WERI-Rb-1 (cell line): ENCODE measurements around the gene IRAK2.

ENCODE experiments used
- DNase-seq: peaks from one replicate; pipeline ENCODE4 v3.0.0-alpha.2; 2020
- H3K27ac ChIP-seq: fragments of 250-450 bp; sonication (Bioruptor Pico); 2 replicates; pipeline ENCODE4 v1.5.1; 2020; ENCODE audit warnings: mild to moderate bottlenecking, moderate library complexity
- H3K27me3 ChIP-seq: fragments of 250-450 bp; sonication (Bioruptor Pico); 2 replicates; pipeline ENCODE4 v1.5.1; 2021; ENCODE audit warnings: mild to moderate bottlenecking, low read depth, moderate library complexity; ENCODE audit not compliant: insufficient read depth, severe bottlenecking
- H3K36me3 ChIP-seq: fragments of 250-450 bp; sonication (Bioruptor Pico); 2 replicates; pipeline ENCODE4 v1.5.1; 2020; ENCODE audit warnings: mild to moderate bottlenecking, moderate library complexity
- H3K4me3 ChIP-seq: 2 replicates; pipeline ENCODE4 v1.5.1; 2011; ENCODE audit warnings: low read depth, mild to moderate bottlenecking, control low read depth, low read length
- H3K9me3 ChIP-seq: fragments of 250-450 bp; sonication (Bioruptor Pico); 2 replicates; pipeline ENCODE4 v1.5.1; 2021; ENCODE audit warnings: mild to moderate bottlenecking, moderate library complexity; ENCODE audit not compliant: severe bottlenecking
- TF ChIP-seq, protein P1 (sequence below): IDR thresholded peaks from 2 replicates; pipeline ENCODE4 v1.5.1; 2011; ENCODE audit warnings: low read depth, mild to moderate bottlenecking, control low read depth, inconsistent platforms, low read length

The IRAK2 gene

DNA sequence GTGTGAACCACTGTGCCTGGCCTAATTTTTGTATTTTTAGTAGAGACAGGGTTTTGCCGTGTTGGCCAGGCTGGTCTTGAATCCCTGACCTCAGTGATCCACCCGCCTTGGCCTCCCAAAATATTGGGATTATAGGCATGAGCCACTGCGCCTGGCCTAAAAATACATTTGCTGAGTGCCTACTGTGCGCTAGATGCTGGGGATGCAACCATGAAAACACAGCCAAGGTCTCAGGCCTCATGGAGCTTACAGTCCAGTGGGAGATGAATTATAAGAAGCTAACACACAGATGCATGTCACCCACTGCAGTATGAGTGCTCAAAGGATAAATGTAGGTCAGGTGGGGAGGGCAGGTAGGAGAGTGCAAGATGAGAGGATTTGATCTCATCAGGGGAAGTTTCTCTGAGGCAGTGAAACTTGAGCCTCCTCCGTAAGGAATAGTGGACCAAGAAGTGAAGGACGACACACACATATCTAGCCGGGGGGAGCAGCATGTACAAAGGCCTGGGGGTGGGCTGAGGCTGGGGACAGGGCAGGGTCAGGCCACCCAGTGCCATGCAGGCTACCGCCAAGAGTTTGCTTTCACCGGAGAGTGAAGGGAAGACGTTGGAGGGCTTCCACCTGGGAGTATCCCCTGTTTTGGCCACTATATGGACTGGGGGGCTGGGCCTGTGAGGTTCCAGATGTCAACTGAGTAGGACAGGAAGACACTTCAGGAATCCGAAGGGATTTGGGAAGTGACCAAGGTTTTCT lies 24.3 kb downstream of the IRAK2 start:
- Histone ChIP-seq H3K36me3 (peaks cover 2% of the 10 kb centered on the region; the same call in 1 of the 2 replicates), H3K27ac (no peak overlapping the region), H3K4me3 (no peak overlapping the region), H3K9me3 (no peaks in the 10 kb centered on the region), H3K27me3 (no peaks in the 10 kb centered on the region)
- TF ChIP-seq, protein P1, sequence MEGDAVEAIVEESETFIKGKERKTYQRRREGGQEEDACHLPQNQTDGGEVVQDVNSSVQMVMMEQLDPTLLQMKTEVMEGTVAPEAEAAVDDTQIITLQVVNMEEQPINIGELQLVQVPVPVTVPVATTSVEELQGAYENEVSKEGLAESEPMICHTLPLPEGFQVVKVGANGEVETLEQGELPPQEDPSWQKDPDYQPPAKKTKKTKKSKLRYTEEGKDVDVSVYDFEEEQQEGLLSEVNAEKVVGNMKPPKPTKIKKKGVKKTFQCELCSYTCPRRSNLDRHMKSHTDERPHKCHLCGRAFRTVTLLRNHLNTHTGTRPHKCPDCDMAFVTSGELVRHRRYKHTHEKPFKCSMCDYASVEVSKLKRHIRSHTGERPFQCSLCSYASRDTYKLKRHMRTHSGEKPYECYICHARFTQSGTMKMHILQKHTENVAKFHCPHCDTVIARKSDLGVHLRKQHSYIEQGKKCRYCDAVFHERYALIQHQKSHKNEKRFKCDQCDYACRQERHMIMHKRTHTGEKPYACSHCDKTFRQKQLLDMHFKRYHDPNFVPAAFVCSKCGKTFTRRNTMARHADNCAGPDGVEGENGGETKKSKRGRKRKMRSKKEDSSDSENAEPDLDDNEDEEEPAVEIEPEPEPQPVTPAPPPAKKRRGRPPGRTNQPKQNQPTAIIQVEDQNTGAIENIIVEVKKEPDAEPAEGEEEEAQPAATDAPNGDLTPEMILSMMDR, result no peak
- no peak for DNase-seq

DNA sequence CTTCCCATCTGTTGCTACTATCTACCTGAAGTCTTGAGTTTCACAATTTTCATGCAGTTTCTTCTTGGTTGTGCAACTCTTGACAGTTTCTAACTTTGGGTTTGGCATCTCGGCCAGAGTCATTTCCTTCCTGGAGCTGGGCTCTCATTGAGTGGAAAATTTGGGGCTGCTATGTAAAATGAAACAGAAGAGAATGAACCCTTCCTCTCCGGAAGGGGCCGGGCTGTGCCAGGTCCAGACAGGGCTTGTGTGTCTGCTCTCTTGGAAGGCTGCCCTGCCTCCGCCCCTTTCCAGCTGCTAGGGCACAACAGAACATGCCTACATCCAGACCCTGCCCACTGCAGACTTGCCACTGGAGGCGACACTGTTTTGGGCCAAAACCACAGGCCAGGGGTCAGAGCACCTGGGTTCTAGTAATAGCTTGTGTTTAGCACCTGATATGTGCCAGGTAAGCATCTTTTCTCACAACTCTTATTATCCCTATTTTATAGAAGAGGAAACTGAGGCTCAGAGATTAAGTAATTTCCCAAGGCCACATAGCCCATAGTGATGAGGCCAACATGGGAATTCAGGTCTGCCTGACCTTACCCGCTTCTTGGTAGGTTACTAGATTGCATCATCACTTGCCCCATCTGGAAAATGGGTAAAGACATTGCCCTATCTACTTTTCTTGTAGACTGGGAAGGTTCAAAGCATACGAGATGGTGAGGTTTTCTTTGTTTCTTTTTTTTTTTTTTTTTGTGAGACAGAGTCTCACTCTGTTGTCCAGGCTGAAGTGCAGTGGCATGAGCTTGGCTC lies 25.0 kb downstream of the IRAK2 start:
- Histone ChIP-seq H3K4me3 (no peak overlapping the region), H3K9me3 (no peaks in the 10 kb centered on the region), H3K27ac (no peak overlapping the region), H3K27me3 (no peaks in the 10 kb centered on the region), H3K36me3 (no peaks in the 10 kb centered on the region)
- TF ChIP-seq, protein P1, result no peak
- DNase-seq, result no peak

DNA sequence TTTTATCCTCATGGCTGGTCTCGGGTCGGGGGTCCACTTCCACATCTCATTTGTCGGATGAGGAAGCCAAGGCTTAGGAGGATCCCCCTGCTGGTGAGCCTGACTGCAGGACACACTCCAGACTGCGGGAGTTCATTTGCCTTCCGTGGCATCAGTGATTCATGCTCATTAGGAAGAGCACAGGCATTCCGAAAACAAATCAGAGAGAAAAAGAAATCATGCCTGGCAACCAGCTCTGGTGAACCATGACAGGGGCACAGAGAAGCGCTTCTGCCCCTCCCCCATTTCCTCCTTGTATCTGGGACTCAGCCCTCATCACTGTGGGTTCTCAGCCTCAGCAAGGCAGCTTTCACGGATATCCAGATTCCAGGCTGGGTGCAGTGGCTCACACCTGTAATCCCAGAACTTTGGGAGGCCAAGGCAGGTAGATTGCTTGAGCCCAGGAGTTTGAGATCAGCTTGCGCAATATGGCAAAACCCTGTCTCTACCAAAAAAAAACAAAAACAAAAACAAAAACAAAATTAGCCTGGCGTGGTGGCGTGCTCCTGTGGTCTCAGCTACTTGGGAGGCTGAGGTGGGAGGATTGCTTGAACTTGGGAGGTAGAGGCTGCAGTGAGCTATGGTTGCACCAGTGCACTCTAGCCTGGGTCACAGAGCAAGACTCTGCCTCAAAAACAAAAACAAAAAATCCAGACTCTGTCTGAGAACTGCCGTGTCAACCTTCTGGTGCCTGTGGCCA lies 28.4 kb downstream of the IRAK2 start:
- no peaks in the 10 kb centered on the region for H3K9me3 ChIP-seq
- TF ChIP-seq, protein P1, result peak; percentile 48
- no peaks in the 10 kb centered on the region for H3K36me3 ChIP-seq
- no peak overlapping the region for H3K4me3 ChIP-seq
- no peaks in the 10 kb centered on the region for H3K27me3 ChIP-seq
- H3K27ac ChIP-seq, result no peak overlapping the region
- DNase-seq, result peak; percentile 15

DNA sequence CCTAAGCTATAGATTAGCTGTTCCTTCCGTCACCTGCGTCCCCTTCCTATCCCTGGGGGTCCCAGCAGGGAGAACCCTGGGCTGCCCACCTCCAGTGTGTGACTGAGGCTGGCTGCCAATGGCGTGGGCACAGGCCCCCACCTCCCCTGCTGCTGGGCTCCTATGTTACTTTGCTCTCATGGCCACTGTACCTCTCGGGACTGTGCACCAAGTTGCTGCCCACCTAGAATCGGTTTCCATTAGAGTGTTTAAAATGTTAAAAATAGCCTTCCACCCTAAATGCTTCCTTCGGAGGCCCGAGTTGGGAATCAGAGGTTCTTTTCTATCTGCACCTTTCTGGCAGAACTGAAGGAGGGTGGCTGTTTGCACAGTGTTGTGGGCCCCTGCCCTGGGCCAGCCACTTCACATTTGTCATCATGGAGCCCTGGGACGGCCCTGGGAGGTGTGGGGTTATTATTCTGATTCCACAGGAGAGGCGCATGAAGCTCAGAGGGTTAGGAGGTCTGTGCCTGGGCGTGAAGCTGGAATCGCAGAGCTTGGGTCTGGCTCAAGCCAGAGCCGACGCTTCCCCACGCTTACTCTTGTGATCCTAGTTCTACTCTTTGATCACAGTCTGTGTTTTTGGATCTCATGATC lies 29.1 kb downstream of the IRAK2 start:
- no peak overlapping the region for H3K4me3 ChIP-seq
- H3K27ac ChIP-seq, result no peak overlapping the region
- no peaks in the 10 kb centered on the region for H3K36me3 ChIP-seq
- DNase-seq, result no peak
- H3K9me3 ChIP-seq, result no peaks in the 10 kb centered on the region
- TF ChIP-seq, protein P1, result no peak
- H3K27me3 ChIP-seq, result no peaks in the 10 kb centered on the region

DNA sequence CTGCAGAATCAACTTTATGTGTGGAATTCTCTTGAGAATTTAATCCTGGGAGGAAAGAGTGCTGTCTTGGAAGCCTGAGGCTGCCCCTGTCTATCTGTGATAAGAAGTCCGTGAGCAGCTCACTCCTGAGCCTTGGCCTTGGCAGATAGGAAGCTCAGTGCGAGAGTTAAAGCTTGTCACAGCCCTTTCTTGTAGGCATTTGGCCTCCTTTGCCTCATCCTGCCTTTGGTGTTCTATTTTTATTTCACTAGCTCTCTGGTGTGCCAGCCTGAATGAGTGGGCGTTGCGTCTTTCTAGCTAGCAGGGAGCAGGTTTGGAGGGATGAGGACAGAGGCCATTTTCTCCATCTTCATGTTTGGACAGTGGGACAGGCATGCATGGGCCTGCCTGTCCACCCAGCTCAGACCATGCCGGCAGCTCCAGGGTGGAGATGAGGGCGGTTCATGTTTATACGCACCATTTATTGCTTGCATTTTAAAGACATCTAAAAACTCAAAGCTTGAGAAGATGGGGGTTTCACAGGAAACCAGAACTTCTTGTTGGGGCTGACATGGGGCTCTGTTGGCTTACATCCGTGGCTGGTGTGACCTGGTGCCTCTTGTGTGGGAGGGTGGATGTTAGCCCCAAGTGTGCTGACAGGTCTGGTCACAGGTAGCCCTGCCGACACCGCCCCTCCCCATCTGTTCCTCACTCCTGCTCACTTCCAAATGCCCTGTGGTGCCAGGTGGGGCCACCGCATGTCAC lies 29.8 kb downstream of the IRAK2 start:
- no peak overlapping the region for H3K4me3 ChIP-seq
- H3K27me3 ChIP-seq, result no peaks in the 10 kb centered on the region
- TF ChIP-seq, protein P1, result no peak
- no peak for DNase-seq
- H3K36me3 ChIP-seq, result no peaks in the 10 kb centered on the region
- no peaks in the 10 kb centered on the region for H3K9me3 ChIP-seq
- H3K27ac ChIP-seq, result no peak overlapping the region
